GM12892 (cell line): ENCODE results near the gene KHNYN.

Source experiments
- DNase-seq: peaks from one replicate; pipeline ENCODE4 v3.0.0; 2011; ENCODE audit not compliant: insufficient read length
- FAIRE-seq: peaks from 2 replicates; lab custom pipeline; 2011; peaks lifted over from hg19 to GRCh38; lab: Jason Lieb, UNC
- POLR2A ChIP-seq: IDR thresholded peaks from 2 replicates; pipeline ENCODE4 v1.6.1; 2011; ENCODE audit warnings: low read depth, low read length, control low read depth
- POLR2AphosphoS5 ChIP-seq: IDR thresholded peaks from 2 replicates; pipeline ENCODE4 v1.6.1; 2011; ENCODE audit warnings: low read depth, low read length, control low read depth
- TAF1 ChIP-seq: IDR thresholded peaks from 2 replicates; pipeline ENCODE4 v1.6.1; 2011; ENCODE audit warnings: low read depth, mild to moderate bottlenecking, control low read depth, low read length, borderline replicate concordance

KHNYN gene

GRCh38 chr14:24394275-24394674, 35.5 kb upstream of the KHNYN start:
- TF ChIP-seq POLR2AphosphoS5 (no peak), TAF1 (no peak), POLR2A (no peak)
- FAIRE-seq, result no peak
- DNase-seq, result no peak

- DNase-seq (no peak), FAIRE-seq (no peak)
- TF ChIP-seq POLR2AphosphoS5 (no peak), TAF1 (no peak), POLR2A (no peak)
These were observed 33.9 kb upstream of the KHNYN start for GRCh38 chr14:24395609-24396582.

GRCh38 chr14:24397639-24398292, 32.0 kb upstream of the KHNYN start:
- FAIRE-seq (no peak), DNase-seq (no peak)
- TF ChIP-seq POLR2A, result no peak
- no peak for TF ChIP-seq POLR2AphosphoS5
- no peak for TF ChIP-seq TAF1

GRCh38 chr14:24398293-24398652, 31.5 kb upstream of the KHNYN start:
- FAIRE-seq (no peak), DNase-seq (no peak)
- TF ChIP-seq POLR2A (no peak), POLR2AphosphoS5 (no peak), TAF1 (no peak)

DNA sequence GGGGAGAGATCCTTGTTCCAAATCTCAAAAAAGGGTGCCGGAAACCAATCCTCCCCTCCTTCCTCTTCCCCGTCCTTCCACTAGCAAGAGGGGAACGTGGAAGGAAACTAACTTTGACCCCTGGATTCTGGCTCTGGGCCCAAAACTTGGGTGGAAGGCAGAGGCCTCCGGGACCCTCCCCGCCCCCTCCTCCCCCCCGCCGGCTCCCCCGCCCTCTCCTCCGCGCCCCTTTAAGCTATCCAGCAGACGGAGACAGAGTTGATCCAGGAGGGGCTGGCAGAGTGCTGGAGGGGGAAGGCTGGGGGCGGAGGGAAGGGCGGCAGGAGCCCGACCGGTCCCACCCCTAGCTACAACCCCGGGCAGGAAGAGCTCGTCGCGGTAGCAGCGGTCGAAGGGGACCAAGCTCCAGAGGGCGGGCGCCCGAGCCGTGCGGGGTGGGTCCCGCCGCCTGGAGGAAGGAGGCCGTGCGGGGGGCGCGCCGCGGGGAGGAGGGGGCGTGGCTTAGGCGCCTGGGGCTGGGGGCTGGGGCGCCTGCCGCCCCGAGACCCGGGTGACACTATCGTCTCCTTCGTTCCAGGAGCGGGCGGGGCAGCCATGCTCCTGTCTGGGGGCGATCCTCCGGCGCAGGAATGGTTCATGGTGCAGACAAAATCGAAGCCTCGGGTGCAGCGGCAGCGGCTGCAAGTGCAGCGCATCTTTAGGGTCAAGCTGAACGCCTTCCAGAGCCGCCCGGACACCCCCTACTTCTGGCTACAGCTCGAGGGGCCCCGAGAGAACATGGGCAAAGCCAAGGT, 30.9 kb upstream of the KHNYN start, which contains the start of gene NYNRIN:
NYNRIN (plus strand) TSS at position 351 of the 794 bp plus-strand sequence; CDS start at position 595, 244 bp downstream.
- no peak for FAIRE-seq
- TF ChIP-seq POLR2AphosphoS5 (no peak), TAF1 (no peak), POLR2A (no peak)

DNA sequence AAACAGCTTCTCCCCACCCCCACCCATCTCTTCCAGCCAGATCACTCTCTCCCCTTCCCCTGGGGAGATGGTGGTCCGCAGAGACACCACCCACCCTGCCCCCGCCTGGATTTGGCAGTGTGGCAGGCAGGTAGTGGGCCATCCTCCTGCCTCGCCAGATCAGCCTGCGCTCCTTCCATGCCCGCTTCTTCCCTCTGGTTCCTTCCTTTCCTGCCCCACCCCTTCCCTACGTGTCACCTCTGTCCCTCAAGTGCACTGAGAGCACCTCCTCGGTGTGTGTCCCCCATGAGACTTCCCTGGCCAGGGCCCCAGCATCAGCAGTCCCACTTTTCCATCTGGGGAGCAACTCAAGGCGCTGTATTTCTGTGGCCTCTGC, 30.3 kb upstream of the KHNYN start:
- TF ChIP-seq POLR2AphosphoS5 (no peak), POLR2A (no peak), TAF1 (no peak)
- no peak for FAIRE-seq

More for the DNA sequence above, 30.9 kb upstream of the KHNYN start, which contains the start of gene NYNRIN:
- no peak for DNase-seq

DNA sequence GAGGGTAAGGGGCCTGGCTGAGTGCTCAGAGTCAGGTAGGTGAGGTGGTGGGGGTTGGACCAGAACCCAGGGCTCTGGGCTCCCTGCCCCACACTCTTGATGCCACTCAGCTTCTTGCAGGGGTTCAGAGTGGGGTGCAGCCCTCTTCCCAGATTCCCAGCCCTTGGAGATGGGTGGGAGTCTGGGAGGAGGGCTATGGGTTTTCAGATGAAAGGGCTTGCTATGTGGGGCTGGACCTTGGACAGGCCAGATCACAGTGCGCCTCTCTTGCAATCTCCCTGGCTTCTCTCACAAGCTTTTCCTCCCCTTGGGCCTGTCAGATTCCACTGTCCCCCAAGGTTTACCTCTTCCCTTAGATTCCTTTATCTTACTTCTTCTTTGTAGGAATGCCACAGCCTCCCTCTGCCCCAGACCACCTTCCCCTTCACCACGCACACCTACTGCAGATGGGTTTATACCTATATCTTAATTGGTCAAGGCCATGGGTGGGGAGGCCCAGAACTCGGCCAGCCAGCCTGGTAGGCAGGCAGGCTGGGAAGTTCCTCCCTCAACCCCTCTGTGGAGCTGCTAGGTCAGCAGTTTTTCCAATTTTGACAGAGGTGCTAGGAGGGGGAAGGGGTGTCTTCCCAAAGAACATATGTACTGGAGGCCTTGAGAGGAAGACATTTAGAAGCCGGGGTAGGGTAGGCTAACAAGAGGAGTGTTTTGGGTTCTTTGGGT, 29.6 kb upstream of the KHNYN start:
- DNase-seq (no peak), FAIRE-seq (no peak)
- no peak for TF ChIP-seq POLR2AphosphoS5
- no peak for TF ChIP-seq TAF1
- no peak for TF ChIP-seq POLR2A

More for the DNA sequence above, 30.3 kb upstream of the KHNYN start:
- DNase-seq, result no peak

- no peak for TF ChIP-seq TAF1
- TF ChIP-seq POLR2AphosphoS5, result no peak
- TF ChIP-seq POLR2A, result no peak
- FAIRE-seq (no peak), DNase-seq (no peak)
These were observed 27.7 kb upstream of the KHNYN start for GRCh38 chr14:24401810-24402702.

GRCh38 chr14:24403294-24403998, 26.3 kb upstream of the KHNYN start:
- FAIRE-seq (no peak), DNase-seq (no peak)
- TF ChIP-seq POLR2AphosphoS5 (no peak), TAF1 (no peak), POLR2A (no peak)
